HG03378 (cell line): Measurements from ENCODE around the gene VPS41.

Experiments
- ATAC-seq: cut with Tn5 transposase; IDR thresholded peaks from one replicate; pipeline ENCODE4 v1.9.1; 2021; ENCODE audit warnings: mild to moderate bottlenecking, moderate library complexity; ENCODE audit not compliant: unreplicated experiment

The VPS41 gene

GRCh38 chr7:38907066-38907465, 1.9 kb downstream of the VPS41 start:
- ATAC-seq = no peak

DNA sequence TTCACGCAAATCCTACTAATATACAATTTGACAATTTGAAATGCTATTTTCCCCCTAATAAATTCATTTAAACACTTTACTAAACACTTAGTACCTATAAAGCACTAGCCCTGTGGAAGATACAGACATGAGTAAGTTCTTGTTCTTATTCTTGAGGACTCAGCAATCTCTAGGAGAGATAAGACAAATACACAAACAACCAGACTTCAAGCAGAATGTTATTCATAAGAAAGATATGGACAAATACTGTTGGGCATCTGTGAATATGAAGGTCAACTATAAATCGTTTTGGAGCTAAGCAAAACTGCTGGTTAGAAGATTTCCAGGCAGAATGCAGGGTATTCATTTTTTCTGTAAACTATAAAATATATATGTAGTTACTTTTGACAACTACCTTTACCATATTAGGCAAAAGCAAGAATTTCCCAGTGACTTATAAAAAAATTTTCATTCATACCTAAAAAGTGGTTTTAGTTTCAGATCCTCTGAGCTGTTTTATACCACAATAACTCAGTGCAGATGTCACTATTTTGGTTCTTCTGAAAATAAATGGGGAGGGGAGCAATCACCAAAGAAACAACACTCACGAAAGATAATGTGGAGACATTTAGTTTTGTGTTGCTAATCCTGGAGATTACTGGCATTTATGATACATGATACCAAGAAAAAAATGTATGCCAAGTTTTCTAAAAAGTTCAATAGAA, 3.8 kb downstream of the VPS41 start:
- peak; percentile 47 for ATAC-seq

DNA sequence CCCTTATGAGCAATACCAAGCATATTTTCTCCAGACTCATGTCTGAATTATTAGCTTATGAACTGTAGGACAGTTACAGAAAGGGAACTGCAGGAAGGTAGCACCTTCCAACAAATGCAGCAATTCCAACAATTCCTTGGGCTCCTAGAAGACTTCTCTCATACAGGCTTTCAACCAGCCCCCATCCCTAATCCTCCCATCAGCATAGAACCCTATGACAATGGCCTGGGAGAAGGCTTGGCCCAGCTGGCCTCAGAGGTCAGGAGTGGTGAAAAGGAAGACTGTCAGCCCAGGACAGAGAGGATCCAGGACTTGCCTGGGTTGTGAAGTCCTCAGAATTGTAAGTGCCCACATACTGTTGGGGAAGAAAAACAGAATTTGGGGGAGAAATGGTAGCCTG, 5.9 kb downstream of the VPS41 start:
- ATAC-seq = no peak

DNA sequence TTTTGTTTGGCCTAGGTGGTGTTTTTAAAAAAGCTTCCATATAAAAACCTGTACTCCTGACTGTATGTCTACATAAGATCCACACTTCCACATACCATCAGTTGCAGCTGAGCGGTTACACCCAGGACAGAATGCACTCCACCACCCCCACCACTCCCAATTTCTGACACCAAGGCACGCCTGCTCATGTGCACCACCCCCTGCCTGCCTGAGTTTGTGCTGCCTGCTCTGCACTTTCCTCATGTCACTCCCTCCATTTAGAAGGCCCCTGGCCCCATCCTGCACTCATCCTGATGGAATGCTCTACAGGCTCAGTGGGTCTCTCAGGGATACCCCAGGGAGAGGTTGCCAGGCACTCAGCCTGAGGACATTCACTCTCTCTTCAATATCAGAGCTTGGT, 6.5 kb downstream of the VPS41 start:
- no peak for ATAC-seq

- no peak for ATAC-seq
Observed at GRCh38 chr7:38893061-38893460, 15.9 kb downstream of the VPS41 start.

DNA sequence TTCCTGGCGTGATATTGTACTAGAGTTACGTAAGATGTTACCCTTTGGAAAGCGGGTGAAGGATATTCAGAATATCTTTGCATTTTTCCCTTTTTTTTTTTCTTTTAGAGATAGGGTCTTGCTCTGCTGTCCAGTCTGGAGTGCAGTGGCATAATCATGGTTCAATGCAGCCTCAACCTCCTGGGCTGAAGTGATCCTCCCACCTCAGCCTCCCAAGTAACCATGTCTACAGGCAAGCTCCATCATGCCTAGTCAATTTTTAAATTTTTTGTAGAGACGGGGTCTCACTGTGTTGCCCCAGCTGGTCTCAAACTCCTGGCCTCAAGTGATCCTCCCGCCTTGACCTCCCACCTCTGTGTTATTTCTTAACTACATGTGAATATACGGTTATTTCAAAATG, 18.4 kb downstream of the VPS41 start:
- ATAC-seq = no peak

- ATAC-seq = no peak
Observed at GRCh38 chr7:38889872-38890432, 19.0 kb downstream of the VPS41 start.

GRCh38 chr7:38889079-38889478, 19.9 kb downstream of the VPS41 start:
- no peak for ATAC-seq

DNA sequence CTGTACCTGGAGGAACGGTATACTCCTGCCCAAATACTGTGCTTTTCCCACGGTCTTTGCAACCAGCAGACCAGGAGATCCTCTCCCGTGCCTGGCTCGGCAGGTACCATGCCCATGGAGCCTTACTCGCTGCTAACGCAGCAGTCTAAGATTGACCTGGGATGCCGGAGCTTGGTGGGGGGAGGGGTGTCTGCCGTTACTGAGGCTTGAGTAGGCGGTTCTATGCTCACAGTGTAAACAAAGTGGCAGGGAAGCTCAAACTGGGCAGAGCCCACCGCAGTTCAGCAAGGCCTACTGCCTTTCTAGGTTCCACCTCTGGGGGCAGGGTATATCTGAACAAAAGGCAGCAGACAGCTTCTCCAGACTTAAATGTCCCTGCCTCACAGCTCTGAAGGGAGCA, 22.7 kb downstream of the VPS41 start:
- ATAC-seq = no peak

GRCh38 chr7:38883706-38884105, 25.3 kb downstream of the VPS41 start:
- ATAC-seq = no peak

DNA sequence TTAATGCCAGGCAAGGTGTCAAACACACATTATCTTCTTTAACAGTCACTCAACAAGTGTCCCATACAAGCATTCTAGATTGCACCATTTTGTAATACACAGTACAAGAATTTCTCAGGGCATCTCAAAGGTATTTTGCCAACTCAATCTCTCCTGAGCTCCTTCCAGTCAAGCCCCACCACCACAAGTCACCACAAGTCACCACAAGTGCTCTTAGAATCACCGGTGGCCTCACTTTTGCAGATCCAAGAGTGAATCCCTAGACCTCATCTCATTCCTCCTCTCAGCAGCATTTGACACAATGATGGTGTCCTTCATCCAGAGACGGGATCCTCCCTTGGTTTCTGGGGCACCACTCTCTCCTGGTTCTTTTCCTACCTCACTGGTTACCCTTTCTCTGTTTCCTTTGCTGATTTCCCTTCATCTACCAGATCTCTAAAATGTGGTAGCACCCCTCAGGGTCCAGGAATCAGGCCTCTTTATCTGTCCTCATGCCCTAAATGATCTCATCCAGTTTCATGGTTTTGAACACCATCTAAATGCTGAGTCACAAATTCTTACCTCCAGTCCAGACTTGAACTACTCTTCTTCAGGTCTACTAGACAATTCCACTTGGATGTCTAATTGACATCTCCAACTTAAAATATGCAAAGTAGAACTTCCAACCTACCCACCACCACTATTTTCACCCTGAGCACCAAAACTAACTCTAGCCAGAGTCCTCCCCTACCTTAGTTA, 26.9 kb downstream of the VPS41 start:
- no peak for ATAC-seq

DNA sequence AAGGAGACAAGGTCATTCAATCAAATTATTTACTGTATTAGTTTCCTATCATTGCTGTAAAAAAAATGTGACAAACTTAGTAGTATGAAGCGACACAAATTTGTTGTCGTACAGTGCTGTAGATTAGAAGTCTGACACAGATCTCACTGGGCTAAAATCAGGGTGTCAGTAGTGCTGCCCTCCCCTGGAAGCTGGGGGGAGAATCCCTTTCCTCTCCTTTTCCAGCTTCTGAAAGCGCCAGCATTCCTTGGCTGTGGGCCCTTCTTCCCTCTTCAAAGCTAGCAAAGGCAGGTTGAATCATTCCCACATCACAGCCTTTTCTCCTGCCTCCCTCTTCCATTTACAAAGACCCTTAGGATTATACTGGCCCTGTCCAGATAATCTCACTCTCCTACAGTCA, 28.0 kb downstream of the VPS41 start:
- no peak for ATAC-seq

DNA sequence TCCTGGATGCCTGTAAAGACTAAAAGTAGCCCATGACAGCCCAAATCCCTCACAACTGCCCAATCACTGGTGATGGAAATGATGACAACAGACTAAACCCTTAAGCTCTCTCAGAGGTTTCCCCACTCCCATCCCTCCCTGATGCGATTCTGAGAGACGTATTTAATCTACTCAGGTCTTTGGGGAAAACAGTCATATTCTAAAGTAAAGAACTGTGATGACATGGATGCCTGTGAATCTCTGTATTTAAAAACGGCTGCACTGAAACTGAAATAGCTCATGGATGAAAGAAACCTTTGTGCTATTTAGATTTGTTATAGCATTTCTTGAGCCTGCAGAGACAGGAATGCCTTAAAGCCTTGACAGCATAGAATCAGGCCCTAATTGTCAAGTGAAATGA, 28.5 kb downstream of the VPS41 start:
- ATAC-seq = no peak

GRCh38 chr7:38880035-38880434, 29.0 kb downstream of the VPS41 start:
- ATAC-seq = no peak

GRCh38 chr7:38878694-38879457, 30.1 kb downstream of the VPS41 start:
- no peak for ATAC-seq

GRCh38 chr7:38873433-38873832, 35.6 kb downstream of the VPS41 start:
- ATAC-seq = no peak

GRCh38 chr7:38872202-38872601, 36.8 kb downstream of the VPS41 start:
- ATAC-seq = no peak

GRCh38 chr7:38870147-38870546, 38.8 kb downstream of the VPS41 start:
- ATAC-seq = no peak

GRCh38 chr7:38863601-38864291, 45.2 kb downstream of the VPS41 start:
- ATAC-seq = no peak

DNA sequence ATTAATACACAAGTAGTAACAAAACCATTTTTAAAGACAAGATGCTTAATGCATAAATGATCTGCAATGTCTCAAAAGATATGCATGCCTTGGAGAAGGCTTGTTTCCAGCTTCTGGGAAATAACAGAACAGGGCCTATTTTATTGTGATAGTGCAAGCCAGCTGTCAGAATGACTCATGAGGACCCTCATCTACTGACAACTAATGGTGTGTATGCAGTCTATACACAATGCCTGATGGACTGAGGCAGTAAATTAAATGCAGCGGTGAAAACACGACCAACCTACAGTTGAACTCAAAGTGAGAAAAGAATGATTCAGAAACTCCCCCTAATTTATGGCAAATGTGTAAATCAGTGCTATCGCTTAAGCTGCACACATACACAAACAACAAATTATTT, 46.3 kb downstream of the VPS41 start:
- ATAC-seq = no peak
